ENCODE measurements around the gene IL23A.

GRCh38 chr12:56324206-56324605, 14.5 kb upstream of the IL23A start:
- TF ChIP-seq ZNF18 (CRISPR knock-in tag; IDR thresholded peaks at IDR 0.05; ENCODE audit: insufficient replicate concordance) (no peak), PRDM10 (CRISPR knock-in tag; IDR thresholded peaks at IDR 0.05; ENCODE audit: low read depth) (no peak), EZH2 (conservative IDR thresholded peaks at IDR 0.05; ENCODE audit: low read depth, low read length) (no peak), ZNF589 (CRISPR knock-in tag; conservative IDR thresholded peaks at IDR 0.05) (no peak), BRCA1 (CRISPR knock-in tag; IDR thresholded peaks at IDR 0.05) (no peak), CTCF (CRISPR knock-in tag; IDR thresholded peaks at IDR 0.05) (no peak), ZNF639 (CRISPR knock-in tag; conservative IDR thresholded peaks at IDR 0.05) (no peak), ZNF407 (CRISPR knock-in tag; IDR thresholded peaks at IDR 0.05; ENCODE audit: not compliant biosample characterization) (no peak), ZNF263 (CRISPR knock-in tag; IDR thresholded peaks at IDR 0.05) (no peak), ZSCAN12 (CRISPR knock-in tag; IDR thresholded peaks at IDR 0.05) (no peak), PLRG1 (conservative IDR thresholded peaks at IDR 0.05) (no peak), NFIC (IDR thresholded peaks at IDR 0.05; ENCODE audit: low read length) (no peak)

Measured in HepG2 (cell line).